ENCODE data around the gene PDZD7.

PDZD7 gene

GRCh38 chr10:101031128-101031795 is at the start of gene PDZD7, which contains the start of gene SFXN3 (continued):
- no peak for TF ChIP-seq PRDM2 (tag by site-specific recombination; IDR thresholded peaks at IDR 0.05; ENCODE audit: borderline replicate concordance)
- TF ChIP-seq GFI1B (tag by site-specific recombination; IDR thresholded peaks at IDR 0.05): no peak
- no peak for TF ChIP-seq ZNF658 (tag by site-specific recombination; IDR thresholded peaks at IDR 0.05)
- TF ChIP-seq CTCF (tag by site-specific recombination; IDR thresholded peaks at IDR 0.05): no peak
- peak; percentile 66; the same call in 1 of the 2 replicates for TF ChIP-seq HIC1 (tag by site-specific recombination; IDR thresholded peaks at IDR 0.05)
- 0 out of 2 replicates have a peak, but pooled peaks have one; percentile 16 for TF ChIP-seq ZSCAN16 (tag by site-specific recombination; IDR thresholded peaks at IDR 0.05)
- TF ChIP-seq ZNF610 (tag by site-specific recombination; IDR thresholded peaks at IDR 0.05; ENCODE audit: borderline replicate concordance): no peak
- peak; percentile 78 for TF ChIP-seq EGR2 (tag by site-specific recombination; IDR thresholded peaks at IDR 0.05; ENCODE audit: low read depth)
- TF ChIP-seq ZNF362 (tag by site-specific recombination; IDR thresholded peaks at IDR 0.05): no peak
- TF ChIP-seq GLI2 (tag by site-specific recombination; IDR thresholded peaks at IDR 0.05; ENCODE audit: borderline replicate concordance, low read depth): no peak
- TF ChIP-seq ZNF629 (tag by site-specific recombination; IDR thresholded peaks at IDR 0.05): peak; percentile 58
- TF ChIP-seq SP3 (tag by site-specific recombination; IDR thresholded peaks at IDR 0.05): peak; percentile 83
- TF ChIP-seq ZNF585B (tag by site-specific recombination; IDR thresholded peaks at IDR 0.05): no peak
- no peak for TF ChIP-seq ATF2 (tag by site-specific recombination; IDR thresholded peaks at IDR 0.05; ENCODE audit: low read depth)
- peak; percentile 10; the same call in 1 of the 2 replicates for TF ChIP-seq ZNF777 (tag by site-specific recombination; IDR thresholded peaks at IDR 0.05; ENCODE audit: borderline replicate concordance)
- 0 out of 2 replicates have a peak, but pooled peaks have one; percentile 57 for TF ChIP-seq ZBTB10 (tag by site-specific recombination; IDR thresholded peaks at IDR 0.05)
- TF ChIP-seq KLF8 (tag by site-specific recombination; IDR thresholded peaks at IDR 0.05): peak; percentile 91
- no peak for TF ChIP-seq ZNF211 (tag by site-specific recombination; IDR thresholded peaks at IDR 0.05; ENCODE audit: low read depth)
- peak; percentile 51; the same call in 1 of the 2 replicates for TF ChIP-seq GLIS1 (tag by site-specific recombination; IDR thresholded peaks at IDR 0.05)
- no peak for TF ChIP-seq ZNF155 (tag by site-specific recombination; IDR thresholded peaks at IDR 0.05)
- no peak for TF ChIP-seq REPIN1 (tag by site-specific recombination; IDR thresholded peaks at IDR 0.05; ENCODE audit: low read depth)
